Liver (tissue), 4 donors: ENCODE measurements around the gene USP9Y. TPM values are rescaled to one million over a fixed set of nuclear protein-coding genes. Genes with fewer than 3 reads are reported as not detected.

Source experiments
- polyA plus RNA-seq, 2 donors: library from polyadenylated mRNA; stranded (reverse) in 1 of 2; unstranded in 1 of 2; fragments of 200-250 nt in 1 of 2; fragments of >200 nt in 1 of 2; fragmentation: Nextera tagmentation in 1 of 2; extraction: Ambion mirVana in 1 of 2; gene quantifications; one replicate each; pipeline versions ENCODE4 v1.2.1 to v1.2.3, GENCODE V29; 2013 to 2015
- total RNA-seq, 2 donors: library from RNA; depleted of rRNA; stranded (reverse); fragments of >200 nt; gene quantifications; one replicate each; pipeline ENCODE4 v1.2.3, GENCODE V29; 2014
- donor health status: healthy.
- donor health status: healthy.
- donor health status: healthy.

USP9Y gene
- total and polyA plus RNA-seq, 4 donors, result 3.7 to 10.1 TPM; not detected in 2

Other genes with a start within 250 kb of the USP9Y start
- gene DDX3Y, start 203.6 kb downstream of the USP9Y start, total RNA-seq, result 10 to 100 TPM in 1 of 2 donors, not detected in 1; 41.0 TPM
- 10 to 100 TPM in 1 of 2 donors, not detected in 1; 11.9 TPM for gene DDX3Y, start 203.6 kb downstream of the USP9Y start, polyA plus RNA-seq